Activated CD4-positive, alpha-beta T cell treated with anti-CD3 and anti-CD28 coated beads, Interleukin-2, Interleukin-4, amounts not matched to agents 100 ng/mL and 50 ng/mL, durations not matched to agents 16 hours and 8 hours (primary cell): Measurements from ENCODE around the gene TEAD1.
"Not testable (repeated sequence)": the region's sequence is repeated elsewhere in the genome, so short reads cannot be mapped to it uniquely, and the experiment has no call there.

Source experiments
- DNase-seq: peaks from one replicate; pipeline ENCODE4 v3.0.0-alpha.2; 2020; ENCODE audit warnings: low spot score

The TEAD1 gene

GRCh38 chr11:12864316-12865156 is 190.3 kb downstream of the TEAD1 start:
- DNase-seq = no peak

GRCh38 chr11:12865863-12866595 is 191.8 kb downstream of the TEAD1 start:
- no peak for DNase-seq

GRCh38 chr11:12867531-12867930 is 193.3 kb downstream of the TEAD1 start:
- no peak for DNase-seq

GRCh38 chr11:12868315-12869073 is 194.3 kb downstream of the TEAD1 start:
- DNase-seq = no peak

- DNase-seq = no peak
These were observed 197.0 kb downstream of the TEAD1 start for GRCh38 chr11:12871241-12871640.

- no peak for DNase-seq
These were observed 197.6 kb downstream of the TEAD1 start for GRCh38 chr11:12871788-12872321.

- no peak for DNase-seq
These were observed 202.1 kb downstream of the TEAD1 start for GRCh38 chr11:12876340-12876739.

GRCh38 chr11:12876988-12877387 is 202.8 kb downstream of the TEAD1 start:
- no peak for DNase-seq

- DNase-seq = not testable (repeated sequence)
These were observed 203.3 kb downstream of the TEAD1 start for GRCh38 chr11:12877508-12877907.

GRCh38 chr11:12880327-12880726 is 206.1 kb downstream of the TEAD1 start:
- no peak for DNase-seq

- DNase-seq = no peak
These were observed 208.4 kb downstream of the TEAD1 start for GRCh38 chr11:12882670-12883069.

- DNase-seq = no peak
These were observed 210.6 kb downstream of the TEAD1 start for GRCh38 chr11:12884751-12885318.

- DNase-seq = no peak
These were observed 211.6 kb downstream of the TEAD1 start for GRCh38 chr11:12885717-12886239.

GRCh38 chr11:12886508-12886907 is 212.3 kb downstream of the TEAD1 start:
- DNase-seq = no peak

- DNase-seq = peak; percentile 60
These were observed 214.4 kb downstream of the TEAD1 start for GRCh38 chr11:12888525-12889158.

- DNase-seq = no peak
These were observed 215.0 kb downstream of the TEAD1 start for GRCh38 chr11:12889243-12889642.

GRCh38 chr11:12890476-12890875 is 216.3 kb downstream of the TEAD1 start:
- DNase-seq = no peak

- DNase-seq = peak; percentile 56
These were observed 219.8 kb downstream of the TEAD1 start for GRCh38 chr11:12893787-12894672.

GRCh38 chr11:12897390-12897789 is 223.2 kb downstream of the TEAD1 start:
- no peak for DNase-seq

GRCh38 chr11:12897867-12898266 is 223.6 kb downstream of the TEAD1 start:
- DNase-seq = no peak
